Heart right ventricle (tissue), 16 donors: ENCODE results near the gene RAB44. TPM values are rescaled to one million over a fixed set of nuclear protein-coding genes. Genes with fewer than 3 reads are reported as not detected.

Experiments used
- ATAC-seq, 8 donors: fragments of 200-7000 bp; cut with Tn5 transposase; one replicate each; pipeline ENCODE4 v1.9.1; 2020; ENCODE audit warnings: mild to moderate bottlenecking in 8 of 8, moderate library complexity in 8 of 8, moderate number of reproducible peaks in 1 of 8
- DNase-seq, 2 donors: peaks; one replicate each; pipeline ENCODE4 v3.0.0-alpha.2; 2020
- H3K27ac ChIP-seq, 10 donors: fragments of 200-600 bp; sonication (generic) in 2 of 10; one replicate each; pipeline versions ENCODE4 v1.5.0 to v1.8.0; 2020 to 2022; ENCODE audit warnings: mild to moderate bottlenecking in 3 of 10
- H3K27me3 ChIP-seq, 7 donors: fragments of 200-600 bp; one replicate each; pipeline ENCODE4 v1.8.0; 2021 to 2022; ENCODE audit warnings: mild to moderate bottlenecking in 2 of 7
- H3K36me3 ChIP-seq, 9 donors: fragments of 200-600 bp; sonication (generic) in 1 of 9; one replicate each; pipeline versions ENCODE4 v1.5.0 to v1.8.0; 2020 to 2022; ENCODE audit warnings: mild to moderate bottlenecking in 2 of 9
- H3K4me1 ChIP-seq, 9 donors: fragments of 200-600 bp; sonication (generic) in 1 of 9; one replicate each; pipeline versions ENCODE4 v1.5.0 to v1.8.0; 2020 to 2022; ENCODE audit warnings: mild to moderate bottlenecking in 4 of 9
- H3K4me3 ChIP-seq, 10 donors: fragments of 200-600 bp; sonication (generic) in 2 of 10; one replicate each; pipeline versions ENCODE4 v1.5.0 to v1.8.0; 2020 to 2022; ENCODE audit warnings: mild to moderate bottlenecking in 7 of 10, moderate library complexity in 2 of 10
- H3K9me3 ChIP-seq, 11 donors: fragments of 200-600 bp in 10 of 11; sonication (generic) in 2 of 11; one replicate each; pipeline versions ENCODE4 v1.5.0 to v1.8.0; 2013 to 2022; ENCODE audit warnings: mild to moderate bottlenecking in 2 of 11, control low read depth in 1 of 11, moderate library complexity in 1 of 11
- CTCF ChIP-seq, 9 donors: fragments of 200-600 bp; sonication (generic) in 2 of 9; IDR thresholded peaks; one replicate each; pipeline versions ENCODE4 v1.5.0 to v1.8.0; 2021 to 2022; ENCODE audit warnings: antibody characterized with exemption in 9 of 9, mild to moderate bottlenecking in 5 of 9, moderate library complexity in 1 of 9
- WGBS, 2 donors: extraction: QIAGEN DNeasy Blood & Tissue Kit; methylation state at CpG; one replicate each; pipeline ENCODE4 v1.1.7; 2013; ENCODE audit warnings: inconsistent platforms in 1 of 2; 5-methylcytosine and 5-hydroxymethylcytosine counted together
- intact Hi-C, 10 donors: fragments of 100-400 bp; cut with DNase I; formaldehyde crosslinking; loops; one replicate each; pipeline versions ENCODE4 v1.11.1 to v1.14.2; 2022
- polyA plus RNA-seq, 2 donors: library from polyadenylated mRNA; stranded (reverse); fragments of 200-250 nt; gene quantifications; one replicate each; pipeline ENCODE4 v1.2.3, GENCODE V29; 2013
- total RNA-seq, 10 donors: library from RNA; stranded (reverse); fragmentation: NEBNext Ultra II Directional in 3 of 10; extraction: Animal tissue kit (Norgen Biotek cat#: 25700) in 3 of 10; gene quantifications; one replicate each; pipeline versions ENCODE4 v1.2.1 to v1.2.4, GENCODE V29; 2021 to 2023
- donor health status: Arrhythmogenic right ventricular cardiomyopathy.
- donor health status: ischemic (EF 13 %, LVEDD 7.1; RV severe dilation, severe dysfunction).
- donor health status: healthy with polysubstance abuse.
- donor health status: DM: no; HTN: yes; CAD: no.
- donor health status: DM: no; HTN: no; CAD: no.
- donor health status: ischemic (EF 25% LVEDD 6.9; RV normal size, moderate dysfunction).
- donor health status: ischemic (EF 25% LVEDD 5.7; RV mildly dilated, moderate dysfunction).
- donor health status: healthy.
- donor health status: DM: yes; HTN: yes; CAD: no.
- donor health status: Ischemic cardiomyopathy.
- donor health status: ischemic (EF 35%, LVEDD 5.7; RV mildly dilated, moderate dysfunction).
- donor health status: nonischemic (EF 11% LVEDD 7.7; RV severe dilation, severe dysfunction).
- donor health status: DM: yes; HTN: yes; CAD: no.
- donor health status: PGD.
- donor health status: ischemic (EF 29% LVEDD 5.4; RV normal size, mild dysfunction).
- donor health status: nonischemic (EF 23%, LVEDD 6.1; RV moderate dilation, normal function).

The RAB44 gene
- total and polyA plus RNA-seq, 12 donors, result 0.03 to 0.39 (median 0.06) TPM; not detected in 6

DNA sequence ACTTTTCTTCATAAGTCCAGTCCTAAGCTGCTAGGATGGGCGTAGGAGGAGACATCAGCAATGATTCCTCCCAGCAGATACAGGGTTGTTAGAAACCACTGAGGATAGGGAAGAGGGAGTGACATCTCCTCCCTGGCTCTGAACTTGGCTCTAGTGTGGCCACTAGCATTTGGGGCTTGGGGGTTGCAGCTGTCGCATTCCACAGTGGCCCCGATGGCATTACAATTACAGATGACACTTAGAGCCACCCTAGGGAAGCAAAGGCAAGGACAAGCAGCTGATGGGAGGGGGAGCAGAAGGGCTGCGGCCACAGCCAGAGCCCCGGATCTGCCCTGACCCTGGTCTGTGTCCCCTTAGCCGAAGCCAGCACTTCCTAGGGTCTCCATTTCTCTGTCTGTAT is 28.6 kb upstream of the RAB44 start:
- 88 to 89% methylated on average over 6 of the region's 6 CpGs for WGBS, 2 donors
- Histone ChIP-seq H3K9me3 (peaks cover 0 to 5% (median 0%) of the 10 kb centered on the region in 11 donors), H3K4me3 (no peak overlapping the region), H3K27me3 (no peaks in the 10 kb centered on the region), H3K4me1 (peaks cover 0 to 23% (median 14%) of the 10 kb centered on the region in 9 donors), H3K36me3 (no peaks in the 10 kb centered on the region), H3K27ac (no peak overlapping the region)
- intact Hi-C loops, result no loop called here
- no peak for ATAC-seq
- TF ChIP-seq CTCF (IDR thresholded peaks at IDR 0.05), result no peak
- DNase-seq, result no peak

DNA sequence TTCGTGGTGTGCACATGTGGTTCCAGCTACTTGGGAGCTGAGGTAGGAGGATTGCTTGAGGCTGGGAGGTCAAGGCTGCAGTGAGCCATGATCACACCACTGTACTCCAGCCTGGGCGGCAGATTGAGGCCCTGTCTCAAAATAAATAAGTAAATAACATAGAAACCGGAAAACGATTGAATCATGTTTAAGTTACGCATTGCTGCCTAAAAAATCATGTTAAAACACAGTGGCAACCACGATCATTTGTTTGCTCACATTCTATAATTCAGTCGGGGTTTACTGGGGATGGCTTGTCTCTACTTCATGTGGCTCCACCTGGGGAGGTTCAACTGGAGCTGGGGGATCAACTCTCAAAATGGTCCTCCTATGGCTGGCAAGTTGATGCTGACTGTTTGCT is 27.4 kb upstream of the RAB44 start:
- DNase-seq (no peak), ATAC-seq (no peak)
- WGBS, 2 donors, result 96 to 98% methylated on average over 7 of the region's 7 CpGs
- Histone ChIP-seq H3K36me3 (no peaks in the 10 kb centered on the region), H3K4me1 (peaks cover 0 to 23% (median 14%) of the 10 kb centered on the region in 9 donors), H3K9me3 (peaks cover 0 to 5% (median 0%) of the 10 kb centered on the region in 11 donors), H3K27ac (no peak overlapping the region), H3K4me3 (no peak overlapping the region), H3K27me3 (no peaks in the 10 kb centered on the region)
- intact Hi-C loops, result loop anchor here in 2 of 10 donors (5.0 kb wide), 1 partner anchor 33 kb away; no protein-coding TSS in a partner anchor
- no peak for TF ChIP-seq CTCF (IDR thresholded peaks at IDR 0.05)

DNA sequence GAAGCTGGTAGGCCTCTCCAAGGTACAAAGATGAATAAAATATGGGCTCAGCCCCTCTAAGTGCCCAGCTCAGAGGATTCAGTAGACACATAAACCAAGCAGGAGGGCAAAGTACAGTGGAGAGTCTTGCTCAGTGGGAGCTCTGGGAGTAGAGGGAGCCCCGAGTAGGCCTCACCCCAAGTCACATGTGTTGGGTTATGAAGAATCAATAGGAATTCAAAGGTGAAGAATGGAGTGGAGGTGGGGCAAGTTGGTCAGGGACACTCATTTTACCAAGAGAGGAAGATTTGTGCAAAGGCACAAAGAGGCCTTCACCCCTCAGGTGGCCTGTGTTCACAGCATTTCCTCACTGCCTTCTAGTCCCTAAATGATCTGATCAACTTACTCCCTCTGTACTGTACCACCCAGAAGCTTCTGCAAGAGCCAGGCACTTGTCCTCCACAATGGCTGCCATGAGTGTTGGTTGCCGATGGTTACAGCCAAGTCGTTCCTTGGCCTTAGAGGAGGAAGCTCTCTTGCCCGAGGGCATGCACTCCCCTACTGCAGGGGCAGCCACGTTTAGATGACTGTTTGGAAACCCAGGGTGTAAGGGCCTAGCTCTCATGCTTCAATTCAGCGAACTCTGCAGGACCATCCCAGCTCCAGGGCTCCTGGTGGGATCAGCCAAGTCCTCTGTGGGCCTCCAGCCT is 25.8 kb upstream of the RAB44 start:
- no peaks in the 10 kb centered on the region for H3K27me3 ChIP-seq
- TF ChIP-seq CTCF (IDR thresholded peaks at IDR 0.05), result no peak
- DNase-seq (no peak), ATAC-seq (no peak)
- H3K27ac ChIP-seq, result no peak overlapping the region
- peaks cover 0 to 5% (median 0%) of the 10 kb centered on the region in 11 donors for H3K9me3 ChIP-seq
- no peak overlapping the region for H3K4me3 ChIP-seq
- intact Hi-C loops, result loop anchor here in 2 of 10 donors (5.0 kb wide), 1 partner anchor 35 kb away; no protein-coding TSS in a partner anchor
- H3K4me1 ChIP-seq, result peaks cover 0 to 27% (median 13%) of the 10 kb centered on the region in 9 donors
- 85 to 89% methylated on average over 6 of the region's 6 CpGs for WGBS, 2 donors
- no peaks in the 10 kb centered on the region for H3K36me3 ChIP-seq

DNA sequence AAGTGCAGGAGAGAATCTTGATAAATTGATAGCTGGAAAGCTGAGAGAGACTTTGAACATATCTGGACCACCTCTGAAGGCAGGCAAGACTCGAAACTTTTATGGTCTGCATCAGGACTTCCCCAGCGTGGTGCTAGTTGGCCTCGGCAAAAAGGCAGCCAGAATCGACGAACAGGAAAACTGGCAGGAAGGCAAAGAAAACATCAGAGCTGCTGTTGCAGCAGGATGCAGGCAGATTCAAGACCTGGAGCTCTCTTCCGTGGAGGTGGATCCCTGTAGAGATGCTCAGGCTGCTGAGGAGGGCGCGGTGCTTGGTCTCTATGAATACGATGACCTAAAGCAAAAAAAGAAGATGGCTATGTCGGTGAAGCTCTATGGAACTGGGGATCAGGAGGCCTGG is 23.7 kb upstream of the RAB44 start:
- Histone ChIP-seq H3K9me3 (peaks cover 0 to 5% (median 0%) of the 10 kb centered on the region in 11 donors), H3K36me3 (no peaks in the 10 kb centered on the region), H3K27me3 (no peaks in the 10 kb centered on the region), H3K4me1 (peaks cover 0 to 33% (median 17%) of the 10 kb centered on the region in 9 donors), H3K27ac (no peak overlapping the region), H3K4me3 (no peak overlapping the region)
- no peak for TF ChIP-seq CTCF (IDR thresholded peaks at IDR 0.05)
- DNase-seq (no peak), ATAC-seq (no peak)
- intact Hi-C loops, result loop anchor here in 2 of 10 donors (5.0 kb wide), 1 partner anchor 37 kb away; no protein-coding TSS in a partner anchor
- WGBS, 2 donors, result 66 to 72% methylated on average over 10 of the region's 10 CpGs
